ENCODE data around the gene ATAD3B.
"Not testable (repeated sequence)": the region's sequence is repeated elsewhere in the genome, so short reads cannot be mapped to it uniquely, and the experiment has no call there.

ATAD3B gene

DNA sequence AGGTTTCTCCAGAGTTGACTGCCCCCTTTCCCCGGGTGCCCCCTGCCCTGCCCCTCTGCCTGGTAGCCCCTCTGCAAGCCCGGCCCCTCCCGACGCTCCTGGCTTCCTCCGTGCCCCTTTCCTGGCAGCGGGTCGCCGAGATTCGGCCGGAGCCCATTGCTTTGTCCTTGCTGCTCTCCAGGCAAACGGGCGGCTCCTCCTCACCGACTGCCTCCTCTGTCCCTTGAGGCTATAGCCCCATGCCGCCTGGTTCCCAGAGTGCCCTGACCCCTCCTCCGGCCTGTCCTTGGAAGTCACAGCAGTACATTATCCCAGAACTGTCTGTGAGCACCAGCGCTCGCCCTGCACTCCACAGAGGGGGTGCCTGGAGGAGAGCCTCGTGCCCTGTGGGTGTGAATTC lies 42.1 kb downstream of the ATAD3B start:
- not testable (repeated sequence) for DNase-seq (ENCODE audit: low spot score)

- DNase-seq (ENCODE audit: low spot score): not testable (repeated sequence)
These were observed 42.8 kb downstream of the ATAD3B start for GRCh38 chr1:1514376-1514775.

GRCh38 chr1:1516923-1517322 lies 45.4 kb downstream of the ATAD3B start:
- not testable (repeated sequence) for DNase-seq (ENCODE audit: low spot score)

- DNase-seq (ENCODE audit: low spot score): no peak
These were observed 46.5 kb downstream of the ATAD3B start for GRCh38 chr1:1517973-1518620.

DNA sequence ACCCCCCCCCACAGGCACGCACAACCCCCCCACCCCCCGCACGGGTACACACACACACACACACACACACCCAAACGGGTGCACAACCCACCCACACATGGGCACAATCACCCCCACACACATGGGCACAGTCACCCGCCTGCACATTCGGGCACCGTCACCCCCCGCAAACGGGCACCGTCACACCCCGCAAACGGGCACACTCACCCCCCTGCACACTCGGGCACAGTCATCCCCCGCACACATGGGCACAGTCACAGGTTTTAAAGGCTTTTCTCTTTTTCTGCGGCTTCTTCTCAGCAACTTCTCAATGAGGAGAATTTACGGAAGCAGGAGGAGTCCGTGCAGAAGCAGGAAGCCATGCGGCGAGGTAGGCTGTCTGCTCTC lies 47.0 kb downstream of the ATAD3B start:
- DNase-seq (ENCODE audit: low spot score): not testable (repeated sequence)

- DNase-seq (ENCODE audit: low spot score): not testable (repeated sequence)
These were observed 48.4 kb downstream of the ATAD3B start for GRCh38 chr1:1519805-1520505.

- no peak for DNase-seq (ENCODE audit: low spot score)
These were observed 49.8 kb downstream of the ATAD3B start for GRCh38 chr1:1521331-1521730.

- not testable (repeated sequence) for DNase-seq (ENCODE audit: low spot score)
These were observed 51.0 kb downstream of the ATAD3B start for GRCh38 chr1:1522536-1522935.

GRCh38 chr1:1523226-1523625 lies 51.7 kb downstream of the ATAD3B start:
- DNase-seq (ENCODE audit: low spot score): not testable (repeated sequence)

DNA sequence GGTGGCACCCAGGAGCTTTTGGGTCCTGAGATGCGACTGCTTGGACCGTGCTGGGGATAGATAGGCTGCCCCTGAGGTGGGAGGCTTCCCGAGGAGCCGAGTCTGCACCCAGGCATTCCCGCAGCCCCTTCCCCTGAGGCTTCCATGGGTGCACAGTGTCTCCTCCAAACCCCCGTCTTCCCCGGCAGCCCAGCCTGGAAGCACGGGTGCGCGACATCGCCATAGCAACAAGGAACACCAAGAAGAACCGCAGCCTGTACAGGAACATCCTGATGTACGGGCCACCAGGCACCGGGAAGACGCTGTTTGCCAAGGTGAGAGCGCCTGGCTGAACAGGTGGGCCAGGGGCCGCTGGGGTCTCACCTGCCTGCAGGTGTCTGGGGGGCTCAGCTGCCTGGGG lies 52.1 kb downstream of the ATAD3B start:
- DNase-seq (ENCODE audit: low spot score): not testable (repeated sequence)

- DNase-seq (ENCODE audit: low spot score): not testable (repeated sequence)
These were observed 53.3 kb downstream of the ATAD3B start for GRCh38 chr1:1524750-1525383.

GRCh38 chr1:1526476-1526875 lies 54.9 kb downstream of the ATAD3B start:
- DNase-seq (ENCODE audit: low spot score): not testable (repeated sequence)

- no peak for DNase-seq (ENCODE audit: low spot score)
These were observed 55.7 kb downstream of the ATAD3B start for GRCh38 chr1:1527092-1527816.

- DNase-seq (ENCODE audit: low spot score): no peak
These were observed 57.0 kb downstream of the ATAD3B start for GRCh38 chr1:1528301-1529267.

GRCh38 chr1:1529321-1529720 lies 57.8 kb downstream of the ATAD3B start:
- DNase-seq (ENCODE audit: low spot score): no peak

DNA sequence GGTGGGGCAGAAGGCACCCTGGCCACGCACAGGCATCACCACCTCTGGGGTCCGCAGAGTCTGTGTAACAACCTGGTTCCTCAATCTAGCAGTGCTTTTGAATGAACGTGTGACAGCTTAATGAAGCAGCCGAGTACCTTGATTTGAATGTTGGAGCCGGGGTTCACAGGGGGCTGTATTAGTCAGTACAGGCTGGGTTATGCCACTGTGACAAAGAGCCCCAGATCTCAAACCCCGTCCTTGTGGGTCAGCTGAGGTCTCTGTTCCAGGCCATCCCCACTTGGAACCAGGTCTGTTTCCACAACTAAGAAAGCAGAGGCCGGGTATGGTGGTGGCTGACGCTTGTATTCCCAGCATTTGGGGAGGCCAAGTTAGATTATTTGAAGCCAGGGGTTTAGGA lies 58.4 kb downstream of the ATAD3B start:
- DNase-seq (ENCODE audit: low spot score): no peak

DNA sequence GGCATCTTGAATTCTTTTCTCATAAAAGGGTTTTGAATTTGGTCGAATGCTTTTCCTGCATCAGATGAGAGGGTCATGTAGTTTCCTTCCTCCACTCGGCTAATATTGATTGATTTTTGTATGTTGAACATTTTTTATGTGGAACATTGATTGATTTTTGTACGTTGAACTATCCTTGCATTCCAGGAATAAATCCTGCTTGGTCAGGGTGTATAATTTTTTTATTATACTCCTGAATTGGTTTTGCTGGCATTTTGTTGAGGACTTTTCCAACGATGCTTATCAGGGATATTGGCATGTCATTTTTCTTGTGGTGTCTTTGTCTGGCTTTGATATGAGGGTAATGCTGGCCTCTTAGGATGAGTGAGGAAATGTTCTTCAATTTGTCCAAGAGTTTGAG lies 60.4 kb downstream of the ATAD3B start:
- DNase-seq (ENCODE audit: low spot score): peak; percentile 31

DNA sequence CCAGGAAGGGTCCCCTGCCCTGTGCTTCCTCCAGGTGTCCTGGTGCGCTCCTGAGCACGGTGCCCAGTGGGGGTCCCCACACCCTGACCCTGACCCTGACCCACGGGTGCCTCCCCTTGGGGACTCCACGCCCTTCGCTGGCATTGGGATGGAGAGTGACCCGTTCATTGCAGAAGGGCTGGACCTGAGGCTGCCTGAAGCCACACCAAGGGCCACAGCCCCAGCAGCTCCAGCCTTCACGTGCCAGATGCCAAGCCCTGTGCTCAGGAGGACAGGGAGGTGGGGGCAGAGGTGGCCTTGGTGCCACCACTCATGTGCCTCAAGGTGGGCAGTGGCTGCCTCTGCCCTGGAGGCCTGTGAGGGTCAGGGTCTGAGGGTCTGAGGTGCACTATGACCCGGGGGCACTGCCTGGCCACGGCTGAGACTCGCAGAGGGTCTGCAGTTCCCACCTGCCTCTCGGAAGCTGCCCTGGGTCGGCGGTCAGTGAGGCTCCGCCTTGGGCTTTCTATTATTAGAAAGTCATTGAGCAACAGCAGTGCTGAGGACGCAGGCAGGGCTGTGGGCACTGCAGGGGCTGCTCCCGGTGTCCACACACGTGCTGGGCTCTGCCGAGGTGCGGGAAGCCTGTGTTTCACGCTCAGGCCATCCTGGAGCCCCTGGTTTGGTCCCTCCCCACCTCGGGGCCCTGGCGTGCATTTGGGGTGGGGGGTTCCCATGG lies 61.8 kb downstream of the ATAD3B start:
- DNase-seq (ENCODE audit: low spot score): not testable (repeated sequence)

DNA sequence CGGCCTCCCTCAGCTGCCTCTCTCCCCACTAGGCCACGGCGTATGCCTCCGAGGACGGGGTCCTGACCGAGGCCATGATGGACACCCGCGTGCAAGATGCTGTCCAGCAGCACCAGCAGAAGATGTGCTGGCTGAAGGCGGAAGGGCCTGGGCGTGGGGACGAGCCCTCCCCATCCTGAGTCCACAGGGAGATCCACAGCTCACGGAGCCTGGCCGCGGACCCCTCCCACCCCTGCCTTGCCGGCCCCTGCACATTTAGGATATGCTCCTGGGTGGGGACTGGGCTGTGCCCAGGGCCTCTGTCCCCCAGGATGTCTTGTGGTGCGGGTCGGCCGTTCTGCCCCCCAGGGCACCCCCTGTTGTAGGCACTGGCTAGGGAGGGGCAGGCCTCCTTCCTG lies 62.3 kb downstream of the ATAD3B start:
- not testable (repeated sequence) for DNase-seq (ENCODE audit: low spot score)

DNA sequence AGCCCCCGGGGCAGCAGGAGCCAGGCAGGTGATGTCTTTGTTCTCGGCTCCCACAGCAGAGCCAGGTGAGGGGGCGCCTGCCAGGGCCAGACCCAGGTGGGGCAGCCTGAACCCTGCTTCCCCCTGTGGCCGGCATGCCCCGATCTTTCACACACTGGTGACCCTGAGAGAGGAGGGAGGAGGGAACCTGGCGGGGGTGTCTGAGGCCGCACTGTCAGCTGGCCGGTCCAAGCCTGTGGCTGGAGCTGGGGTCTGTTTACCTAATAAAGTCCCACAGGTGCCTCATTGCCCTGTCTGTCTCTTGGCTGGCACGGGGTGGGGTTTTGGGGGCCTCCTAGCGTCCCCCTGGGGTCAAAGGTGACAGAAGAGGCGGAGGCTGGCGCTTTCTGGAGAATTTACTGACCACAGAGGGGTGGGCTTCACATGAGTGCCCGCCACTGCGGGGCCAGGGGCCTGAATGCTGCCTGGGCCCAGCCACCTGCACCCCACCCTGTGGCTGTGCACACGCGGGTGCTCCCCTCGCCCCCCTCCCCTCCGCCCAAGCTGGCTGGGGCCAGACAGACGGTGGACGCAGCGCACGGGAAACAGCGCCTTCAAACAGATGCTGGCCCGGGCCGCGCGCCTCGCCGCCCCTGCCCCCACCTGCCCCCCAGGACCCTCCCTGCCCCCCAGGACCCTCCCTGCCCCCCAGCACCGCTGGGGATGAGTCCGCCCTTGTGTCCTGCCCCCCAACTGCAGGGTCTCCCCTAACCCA lies 63.0 kb downstream of the ATAD3B start:
- no peak for DNase-seq (ENCODE audit: low spot score)
